ENCODE data around the gene OR2A25. TPM values are rescaled to one million over a fixed set of nuclear protein-coding genes. Genes with fewer than 3 reads are reported as not detected.

Gene OR2A25
- total RNA-seq, result not detected

GRCh38 chr7:144069511-144069910 is at the start of gene OR2A25:
Gene OR2A25 (plus strand): TSS chr7:144069811. CDS start chr7:144074220, 4,409 bp downstream.
- no peak for DNase-seq
- ChIA-PET CTCF (no interaction called here), POLR2A (no interaction called here)
- no peak within 1 kb of the TSS for H3K27ac Mint-ChIP-seq
- H3K36me3 Mint-ChIP-seq, result no peaks in the 10 kb centered on the region
- intact Hi-C loops (cut with micrococcal nuclease), result no loop called here
- H3K9me3 Mint-ChIP-seq, result no peaks in the 10 kb centered on the region
- no peaks in the 10 kb centered on the region for H3K4me1 Mint-ChIP-seq (ENCODE audit: low read depth)
- H3K27me3 Mint-ChIP-seq, result peaks cover 11% of the 10 kb centered on the region
- no peak within 1 kb of the TSS for H3K4me3 Mint-ChIP-seq

GRCh38 chr7:144020340-144020739 is 49.3 kb upstream of the OR2A25 start:
- Mint-ChIP-seq H3K27me3 (peaks cover 1% of the 10 kb centered on the region), H3K4me3 (no peak overlapping the region), H3K27ac (no peak overlapping the region), H3K36me3 (no peaks in the 10 kb centered on the region), H3K4me1 (ENCODE audit: low read depth) (no peaks in the 10 kb centered on the region), H3K9me3 (no peaks in the 10 kb centered on the region)
- no peak for DNase-seq
- intact Hi-C loops (cut with micrococcal nuclease), result no loop called here
- ChIA-PET CTCF (no interaction called here), POLR2A (no interaction called here)

- no peak for DNase-seq
- CTCF ChIA-PET, result no interaction called here
- Mint-ChIP-seq H3K27ac (no peak overlapping the region), H3K4me3 (no peak overlapping the region), H3K9me3 (no peaks in the 10 kb centered on the region), H3K27me3 (peaks cover 1% of the 10 kb centered on the region), H3K4me1 (ENCODE audit: low read depth) (no peaks in the 10 kb centered on the region), H3K36me3 (no peaks in the 10 kb centered on the region)
- POLR2A ChIA-PET, result no interaction called here
- intact Hi-C loops (cut with micrococcal nuclease), result no loop called here
Observed at GRCh38 chr7:144022169-144022568, 47.4 kb upstream of the OR2A25 start.

GRCh38 chr7:144023171-144023827 is 46.3 kb upstream of the OR2A25 start:
- Mint-ChIP-seq H3K4me3 (no peak overlapping the region), H3K27ac (no peak overlapping the region), H3K9me3 (no peaks in the 10 kb centered on the region), H3K27me3 (peaks cover 1% of the 10 kb centered on the region), H3K4me1 (ENCODE audit: low read depth) (peaks cover 5% of the 10 kb centered on the region), H3K36me3 (no peaks in the 10 kb centered on the region)
- intact Hi-C loops (cut with micrococcal nuclease), result no loop called here
- ChIA-PET CTCF (no interaction called here), POLR2A (no interaction called here)
- DNase-seq, result no peak

- POLR2A ChIA-PET, result no interaction called here
- no peaks in the 10 kb centered on the region for H3K9me3 Mint-ChIP-seq
- no peak for DNase-seq
- peaks cover 5% of the 10 kb centered on the region for H3K4me1 Mint-ChIP-seq (ENCODE audit: low read depth)
- no peaks in the 10 kb centered on the region for H3K36me3 Mint-ChIP-seq
- intact Hi-C loops (cut with micrococcal nuclease), result no loop called here
- no peaks in the 10 kb centered on the region for H3K27me3 Mint-ChIP-seq
- H3K27ac Mint-ChIP-seq, result no peak overlapping the region
- CTCF ChIA-PET, result no interaction called here
- H3K4me3 Mint-ChIP-seq, result no peak overlapping the region
Observed at GRCh38 chr7:144024213-144024612, 45.4 kb upstream of the OR2A25 start.

GRCh38 chr7:144026203-144026883 is 43.3 kb upstream of the OR2A25 start:
- H3K4me3 Mint-ChIP-seq, result no peak overlapping the region
- ChIA-PET POLR2A (no interaction called here), CTCF (no interaction called here)
- H3K36me3 Mint-ChIP-seq, result no peaks in the 10 kb centered on the region
- no peak for DNase-seq
- H3K27ac Mint-ChIP-seq, result no peak overlapping the region
- H3K9me3 Mint-ChIP-seq, result no peaks in the 10 kb centered on the region
- H3K4me1 Mint-ChIP-seq (ENCODE audit: low read depth), result peaks cover 5% of the 10 kb centered on the region
- intact Hi-C loops (cut with micrococcal nuclease), result no loop called here
- peaks cover under 1% of the 10 kb centered on the region for H3K27me3 Mint-ChIP-seq

- Mint-ChIP-seq H3K4me1 (ENCODE audit: low read depth) (peaks cover 5% of the 10 kb centered on the region), H3K9me3 (no peaks in the 10 kb centered on the region), H3K36me3 (no peaks in the 10 kb centered on the region), H3K27me3 (peaks cover 5% of the 10 kb centered on the region), H3K27ac (no peak overlapping the region), H3K4me3 (no peak overlapping the region)
- intact Hi-C loops (cut with micrococcal nuclease), result no loop called here
- POLR2A ChIA-PET, result no interaction called here
- DNase-seq, result no peak
- CTCF ChIA-PET, result no interaction called here
Observed at GRCh38 chr7:144027070-144027469, 42.5 kb upstream of the OR2A25 start.

- H3K27me3 Mint-ChIP-seq, result peaks cover 7% of the 10 kb centered on the region
- no peak overlapping the region for H3K27ac Mint-ChIP-seq
- H3K36me3 Mint-ChIP-seq, result no peaks in the 10 kb centered on the region
- ChIA-PET POLR2A (no interaction called here), CTCF (interaction anchor here (0.7 to 1.0 kb wide), 2 partner anchors 32 to 100 kb away, joined by 3 to 4 read pairs; no protein-coding TSS in a partner anchor)
- peaks cover 5% of the 10 kb centered on the region for H3K4me1 Mint-ChIP-seq (ENCODE audit: low read depth)
- DNase-seq, result no peak
- no peak overlapping the region for H3K4me3 Mint-ChIP-seq
- no peaks in the 10 kb centered on the region for H3K9me3 Mint-ChIP-seq
- intact Hi-C loops (cut with micrococcal nuclease), result no loop called here
Observed at GRCh38 chr7:144027974-144028373, 41.6 kb upstream of the OR2A25 start.

- Mint-ChIP-seq H3K4me1 (ENCODE audit: low read depth) (peaks cover 5% of the 10 kb centered on the region), H3K36me3 (no peaks in the 10 kb centered on the region), H3K27me3 (peaks cover 8% of the 10 kb centered on the region), H3K4me3 (no peak overlapping the region), H3K9me3 (no peaks in the 10 kb centered on the region), H3K27ac (no peak overlapping the region)
- ChIA-PET POLR2A (no interaction called here), CTCF (interaction anchor here (1.0 kb wide), 1 partner anchor 100 kb away, joined by 4 read pairs; no protein-coding TSS in a partner anchor)
- DNase-seq, result no peak
- intact Hi-C loops (cut with micrococcal nuclease), result no loop called here
Observed at GRCh38 chr7:144028547-144028946, 41.1 kb upstream of the OR2A25 start.

- ChIA-PET POLR2A (no interaction called here), CTCF (interaction anchor here (0.6 to 1.6 kb wide), 2 partner anchors 48 to 96 kb away, joined by 3 to 6 read pairs; no protein-coding TSS in a partner anchor)
- Mint-ChIP-seq H3K4me3 (no peak overlapping the region), H3K36me3 (no peaks in the 10 kb centered on the region), H3K27ac (no peak overlapping the region), H3K9me3 (no peaks in the 10 kb centered on the region), H3K4me1 (ENCODE audit: low read depth) (peaks cover 4% of the 10 kb centered on the region), H3K27me3 (peaks cover 14% of the 10 kb centered on the region)
- intact Hi-C loops (cut with micrococcal nuclease), result no loop called here
- no peak for DNase-seq
Observed at GRCh38 chr7:144032516-144032915, 37.1 kb upstream of the OR2A25 start.

- H3K27ac Mint-ChIP-seq, result no peak overlapping the region
- intact Hi-C loops (cut with micrococcal nuclease), result no loop called here
- POLR2A ChIA-PET, result no interaction called here
Observed at GRCh38 chr7:144032985-144033709, 36.5 kb upstream of the OR2A25 start.

GRCh38 chr7:144035385-144035784 is 34.2 kb upstream of the OR2A25 start:
- DNase-seq, result no peak
- Mint-ChIP-seq H3K4me3 (no peak overlapping the region), H3K27me3 (peaks cover 14% of the 10 kb centered on the region), H3K36me3 (no peaks in the 10 kb centered on the region), H3K27ac (no peak overlapping the region), H3K4me1 (ENCODE audit: low read depth) (no peaks in the 10 kb centered on the region), H3K9me3 (no peaks in the 10 kb centered on the region)
- CTCF ChIA-PET, result no interaction called here
- intact Hi-C loops (cut with micrococcal nuclease), result no loop called here
- POLR2A ChIA-PET, result no interaction called here

More at GRCh38 chr7:144032985-144033709, 36.5 kb upstream of the OR2A25 start:
- DNase-seq, result no peak
- Mint-ChIP-seq H3K27me3 (peaks cover 14% of the 10 kb centered on the region), H3K9me3 (no peaks in the 10 kb centered on the region), H3K36me3 (no peaks in the 10 kb centered on the region), H3K4me1 (ENCODE audit: low read depth) (no peaks in the 10 kb centered on the region), H3K4me3 (no peak overlapping the region)
- CTCF ChIA-PET, result interaction anchor here (1.6 kb wide), 1 partner anchor 48 kb away, joined by 6 read pairs; no protein-coding TSS in a partner anchor
